GM18511 (cell line): ENCODE measurements around the gene SNCAIP.
A peak's percentile ranks its signal among the peaks of the same experiment; 100 is the strongest.
"Not testable (repeated sequence)": the region's sequence is repeated elsewhere in the genome, so short reads cannot be mapped to it uniquely, and the experiment has no call there.

Experiments used
- ATAC-seq: cut with Tn5 transposase; IDR thresholded peaks from one replicate; pipeline ENCODE4 v1.9.1; 2021; ENCODE audit warnings: mild to moderate bottlenecking, moderate library complexity; ENCODE audit not compliant: unreplicated experiment

SNCAIP gene

DNA sequence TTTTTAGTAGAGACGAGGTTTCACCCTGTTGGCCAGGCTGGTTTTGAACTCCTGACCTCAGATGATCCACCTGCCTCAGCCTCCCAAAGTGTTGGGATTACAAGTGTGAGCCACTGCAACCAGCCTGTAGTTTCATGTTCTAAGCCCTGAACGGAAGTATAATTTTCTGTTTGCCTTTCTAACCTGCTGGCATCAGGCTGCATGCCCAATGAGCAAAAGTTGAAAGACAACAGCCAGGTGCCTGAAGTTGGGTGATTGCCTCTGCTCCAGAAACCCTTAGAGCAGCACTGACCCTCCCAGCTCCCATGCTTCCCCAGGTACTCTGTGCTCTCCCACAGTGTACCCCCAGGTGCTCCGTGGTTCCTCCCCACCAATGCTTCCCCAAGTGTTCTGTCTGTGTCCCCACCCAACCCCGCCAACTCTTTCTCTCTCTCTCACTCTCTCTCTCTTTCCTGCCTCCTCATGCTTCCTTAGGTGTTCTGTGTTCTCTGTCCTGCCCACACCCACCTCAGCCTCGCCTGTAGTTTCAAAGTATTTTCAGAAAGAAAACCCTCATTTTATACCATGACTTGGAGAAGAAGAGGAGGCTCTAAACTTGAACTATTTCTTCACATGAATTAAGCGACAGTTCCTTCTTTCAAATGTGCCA is 145.3 kb downstream of the SNCAIP start:
- ATAC-seq = no peak

- ATAC-seq = peak; percentile 88
Measured at GRCh38 chr5:122458278-122458872, 146.3 kb downstream of the SNCAIP start.

- ATAC-seq = no peak
Measured at GRCh38 chr5:122462486-122462885, 150.4 kb downstream of the SNCAIP start.

DNA sequence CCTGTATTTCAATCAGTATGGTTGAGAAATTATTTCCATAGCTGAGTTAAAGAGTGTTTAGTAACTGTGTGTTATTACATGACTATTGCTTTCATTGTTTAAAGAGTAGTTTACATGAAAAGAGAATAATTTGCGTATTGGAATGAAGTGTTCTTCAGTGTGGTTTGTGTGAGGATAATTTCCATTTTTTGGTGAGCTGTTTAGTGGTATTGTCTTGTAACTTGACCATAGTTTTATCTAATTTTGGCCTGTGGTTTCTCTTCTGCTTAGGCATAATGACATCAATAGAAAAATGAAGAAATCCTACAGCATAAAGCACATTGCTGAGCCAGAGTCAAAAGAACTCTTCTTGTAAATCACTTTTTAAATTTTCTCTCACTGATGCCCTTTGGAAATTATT is 151.2 kb downstream of the SNCAIP start:
- peak; percentile 59 for ATAC-seq

DNA sequence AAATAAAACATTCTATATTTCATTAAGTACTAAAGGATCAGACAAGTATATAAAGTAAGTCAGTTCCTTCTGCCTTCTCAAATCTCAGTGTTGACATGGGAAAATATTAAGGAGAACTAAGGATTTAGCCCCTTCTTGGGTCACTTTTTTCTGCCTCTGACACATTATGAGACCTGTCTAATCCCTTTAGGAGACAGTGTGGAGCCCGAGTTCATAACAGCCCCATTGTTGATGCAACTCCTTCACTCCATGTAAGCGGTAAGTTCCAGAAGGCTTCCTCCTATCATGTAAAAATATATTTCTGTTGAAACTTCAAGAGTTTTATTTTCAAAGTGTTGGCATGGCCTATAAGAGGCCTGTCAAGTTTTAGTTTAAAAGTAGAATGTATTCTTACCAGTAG is 152.2 kb downstream of the SNCAIP start:
- ATAC-seq = no peak

- no peak for ATAC-seq
Measured at GRCh38 chr5:122465031-122465577, 153.1 kb downstream of the SNCAIP start.

- ATAC-seq = no peak
Measured at GRCh38 chr5:122465994-122466393, 154.0 kb downstream of the SNCAIP start.

DNA sequence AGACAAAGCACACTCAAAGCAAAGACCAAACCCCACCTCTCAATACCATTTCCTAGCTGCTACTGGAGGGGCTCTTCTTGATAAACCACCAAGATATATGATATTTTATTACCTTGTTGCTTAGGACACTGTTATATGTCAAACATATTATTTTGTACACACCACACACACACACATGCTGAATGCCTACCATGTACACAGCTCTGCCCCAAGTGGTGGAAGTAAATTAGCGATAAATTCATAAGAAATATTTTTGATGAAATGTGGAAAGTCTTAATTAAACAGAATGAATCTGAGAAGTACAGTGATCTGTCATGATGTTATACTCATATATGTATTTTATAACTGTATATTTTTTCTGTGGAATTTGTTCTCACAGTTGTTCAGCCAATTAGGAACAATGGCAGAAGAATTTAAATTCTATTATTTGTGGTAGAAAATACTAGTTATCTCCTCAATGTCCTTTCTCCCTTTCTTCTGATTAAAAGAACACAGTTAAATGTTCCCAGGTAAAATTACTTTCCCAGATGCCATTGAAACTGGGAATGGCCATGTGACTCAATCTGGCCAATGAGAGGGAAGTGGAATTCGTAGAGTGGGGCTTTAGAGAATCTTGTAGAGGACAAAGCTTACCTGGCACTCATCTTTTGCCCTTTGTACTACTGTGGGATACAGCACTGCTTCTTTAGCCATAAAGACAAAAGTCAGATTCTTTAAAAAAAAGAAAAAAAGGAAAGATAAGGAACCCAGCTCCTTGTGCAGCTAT is 156.5 kb downstream of the SNCAIP start:
- ATAC-seq = no peak

GRCh38 chr5:122469384-122469919 is 157.4 kb downstream of the SNCAIP start:
- ATAC-seq = no peak

DNA sequence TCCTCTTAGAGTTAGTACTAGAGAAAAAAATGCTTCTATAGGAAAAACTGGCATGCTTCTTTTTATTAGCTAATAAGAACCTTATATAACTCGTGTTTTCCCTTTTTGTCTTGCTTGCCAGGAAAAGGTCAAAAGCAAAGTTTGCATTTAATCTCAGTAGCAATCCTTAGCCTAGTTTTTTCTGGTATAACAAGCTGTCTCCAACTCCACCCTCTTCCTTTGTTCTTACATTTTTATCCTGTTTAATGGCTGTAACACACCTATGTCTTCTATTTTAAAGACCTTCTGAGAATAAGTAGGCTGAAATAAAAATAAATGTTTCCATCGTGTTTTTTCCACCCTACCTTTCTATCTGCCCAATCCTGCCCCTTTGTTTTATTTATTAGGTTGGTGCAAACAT is 158.3 kb downstream of the SNCAIP start:
- no peak for ATAC-seq

DNA sequence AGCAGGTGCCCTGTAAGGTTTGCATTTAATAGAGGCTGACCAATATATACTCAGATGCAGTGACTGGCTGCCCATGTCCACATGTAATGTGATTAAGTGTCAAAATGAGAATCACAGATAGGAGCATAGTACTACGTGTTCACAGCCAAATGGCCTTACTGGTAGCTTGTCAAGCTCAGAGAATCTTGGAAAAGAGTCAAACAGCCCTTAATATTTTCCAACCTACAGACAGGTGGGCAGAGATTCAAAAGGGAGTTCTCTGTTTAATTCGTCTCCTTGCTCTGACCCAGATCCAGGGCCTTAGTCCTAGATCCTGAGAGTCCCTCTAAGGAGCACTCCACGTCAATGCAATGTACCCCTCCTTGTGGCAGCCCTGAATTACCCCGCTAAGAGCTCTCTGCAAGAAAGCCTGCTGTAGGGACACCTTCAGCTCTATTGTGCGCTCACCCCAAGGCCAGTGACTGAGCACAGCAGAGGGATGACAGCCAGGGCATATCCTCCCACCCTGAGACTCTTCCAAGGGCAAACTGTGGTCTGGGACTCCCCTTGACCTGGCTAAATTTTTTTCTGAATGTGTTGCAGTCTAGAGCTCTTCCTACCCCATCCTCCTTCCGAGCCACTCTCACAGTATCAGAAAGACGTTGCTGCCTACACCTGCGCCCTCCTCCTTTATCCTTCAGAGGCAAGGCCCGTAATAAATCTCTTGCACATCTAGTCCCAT is 159.2 kb downstream of the SNCAIP start:
- no peak for ATAC-seq

GRCh38 chr5:122471752-122472061 is 159.7 kb downstream of the SNCAIP start:
- no peak for ATAC-seq

- no peak for ATAC-seq
Measured at GRCh38 chr5:122473138-122473843, 161.3 kb downstream of the SNCAIP start.

DNA sequence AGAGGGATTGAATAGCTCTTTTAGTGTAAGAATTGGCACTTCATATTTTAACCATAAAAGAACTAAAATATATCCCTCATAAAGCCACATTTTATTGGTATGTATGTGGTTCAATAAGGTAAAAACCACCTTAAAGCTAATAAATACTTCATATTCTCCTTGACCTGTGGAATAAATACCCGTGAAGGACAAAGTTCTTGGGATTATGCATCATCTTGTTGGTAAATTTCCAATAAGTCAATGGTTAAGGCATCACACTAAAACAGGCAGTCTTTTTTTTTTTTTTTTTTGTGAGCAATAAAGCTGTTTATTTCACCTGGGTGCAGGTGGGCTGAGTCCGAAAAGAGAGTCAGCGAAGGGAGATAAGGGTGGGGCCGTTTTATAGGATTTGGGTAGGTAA is 161.9 kb downstream of the SNCAIP start:
- ATAC-seq = no peak

DNA sequence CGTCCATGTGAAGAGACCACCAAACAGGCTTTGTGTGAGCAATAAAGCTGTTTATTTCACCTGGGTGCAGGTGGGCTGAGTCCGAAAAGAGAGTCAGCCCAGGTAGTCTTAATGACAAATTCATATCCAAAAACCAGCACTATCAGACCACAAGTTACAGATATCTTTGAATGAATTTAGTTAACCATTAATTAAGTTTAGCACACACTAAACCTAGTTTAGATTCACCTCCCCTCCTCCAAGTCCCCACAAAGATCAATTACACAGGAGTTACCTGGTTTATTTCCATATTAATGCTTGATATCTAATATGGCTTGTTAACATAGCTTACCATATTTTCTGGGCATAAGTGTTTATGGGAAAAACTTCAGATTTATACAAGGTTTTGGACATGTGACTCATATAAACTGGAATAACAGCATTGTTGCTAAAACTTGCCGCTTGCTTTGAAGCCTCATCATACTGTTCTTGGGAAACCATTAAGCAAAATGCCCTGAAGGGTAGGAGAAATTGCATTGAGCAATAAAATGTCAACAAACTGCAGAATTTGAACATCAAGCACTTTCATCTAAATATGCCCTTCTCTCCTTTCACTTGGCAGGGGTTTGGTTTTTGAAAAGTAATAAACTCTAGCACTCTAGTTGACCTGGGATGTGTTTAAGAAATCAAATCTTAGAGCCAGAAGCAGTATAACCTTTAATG is 166.9 kb downstream of the SNCAIP start:
- ATAC-seq = no peak

DNA sequence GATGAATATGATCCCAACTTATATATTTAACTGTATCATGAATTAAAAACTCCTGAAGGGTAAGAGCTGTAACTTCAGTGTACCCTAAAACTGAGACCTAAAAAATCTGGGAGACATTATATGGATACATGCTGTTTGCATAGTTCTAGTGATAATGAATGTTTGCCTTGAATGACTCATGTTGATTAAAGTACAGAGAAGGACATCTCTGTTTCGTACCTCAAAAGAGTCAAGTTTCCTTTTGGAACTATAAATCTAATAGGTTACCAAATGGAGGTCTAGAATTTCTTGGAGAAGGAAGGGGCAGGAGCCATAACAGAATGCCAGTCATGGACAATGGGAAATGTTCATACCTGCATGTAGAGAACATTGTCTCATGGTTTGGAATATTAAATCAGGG is 168.1 kb downstream of the SNCAIP start:
- no peak for ATAC-seq

GRCh38 chr5:122484103-122484502 is 172.1 kb downstream of the SNCAIP start:
- ATAC-seq = no peak

GRCh38 chr5:122485226-122485625 is 173.2 kb downstream of the SNCAIP start:
- no peak for ATAC-seq

GRCh38 chr5:122486616-122487015 is 174.6 kb downstream of the SNCAIP start:
- not testable (repeated sequence) for ATAC-seq

GRCh38 chr5:122490718-122491117 is 178.7 kb downstream of the SNCAIP start:
- no peak for ATAC-seq
